HEK293 (cell line): Measurements from ENCODE around the gene IFT122.
"Not testable (repeated sequence)": the region's sequence is repeated elsewhere in the genome, so short reads cannot be mapped to it uniquely, and the experiment has no call there.

Experiments
- CTCF ChIA-PET: fragments of 350-600 bp; formaldehyde crosslinking; extraction: SDS; loops from one replicate; lab custom pipeline; 2021; ENCODE audit warnings: antibody characterized with exemption; lab: Yijun Ruan, JAX
- POLR2A ChIA-PET: fragments of 300-600 bp; formaldehyde crosslinking; extraction: SDS; loops from one replicate; lab custom pipeline; 2020; ENCODE audit warnings: antibody characterized with exemption, inconsistent platforms; lab: Yijun Ruan, JAX
- H3K27ac ChIP-seq: fragments of 200-500 bp; sonication (Bioruptor generic); 2 replicates; pipeline ENCODE4 v1.5.1; 2014; ENCODE audit warnings: low read depth, low read length, control low read depth, inconsistent platforms; ENCODE audit errors: extremely low read depth
- H3K36me3 ChIP-seq, 2 experiments: fragments of 200-500 bp in 1 of 2; sonication (Bioruptor generic) in 1 of 2; 1 replicate in 1 of 2; 2 replicates in 1 of 2; pipeline ENCODE4 v1.5.1; 2014 to 2017; ENCODE audit warnings: inconsistent platforms in 2 of 2, low read length in 2 of 2; ENCODE audit not compliant: control insufficient read depth in 2 of 2, insufficient read depth in 1 of 2
- H3K4me1 ChIP-seq: fragments of 200-500 bp; sonication (Bioruptor generic); 2 replicates; pipeline ENCODE4 v1.5.1; 2014; ENCODE audit warnings: mild to moderate bottlenecking, low read length, inconsistent platforms; ENCODE audit not compliant: control insufficient read depth, insufficient read depth
- H3K4me3 ChIP-seq: 2 replicates; pipeline ENCODE4 v1.5.1; 2011; ENCODE audit warnings: low read depth, mild to moderate bottlenecking, control low read depth, low read length, moderate library complexity
- H3K9me3 ChIP-seq: fragments of 200-500 bp; sonication (Bioruptor generic); 2 replicates; pipeline ENCODE4 v1.5.1; 2014; ENCODE audit warnings: low read depth, low read length, inconsistent platforms; ENCODE audit not compliant: control insufficient read depth, insufficient read depth
- EGR2 ChIP-seq: fragments of 450-650 bp; formaldehyde crosslinking; IDR thresholded peaks from 2 replicates; pipeline ENCODE4 v1.5.1; 2016; ENCODE audit warnings: low read depth, missing biosample characterization, missing genetic modification characterization
- FEZF1 ChIP-seq: fragments of 450-650 bp; formaldehyde crosslinking; IDR thresholded peaks from 2 replicates; pipeline ENCODE4 v1.5.1; 2016; ENCODE audit warnings: missing biosample characterization, missing genetic modification characterization
- GLI4 ChIP-seq: fragments of 450-650 bp; formaldehyde crosslinking; IDR thresholded peaks from 2 replicates; pipeline ENCODE4 v1.5.1; 2016; ENCODE audit warnings: missing biosample characterization, missing genetic modification characterization
- IKZF3 ChIP-seq: fragments of 450-650 bp; IDR thresholded peaks from 2 replicates; pipeline ENCODE4 v1.5.0; 2018; ENCODE audit warnings: missing biosample characterization, mild to moderate bottlenecking, missing genetic modification characterization, moderate library complexity
- MYNN ChIP-seq: fragments of 450-650 bp; formaldehyde crosslinking; IDR thresholded peaks from 2 replicates; pipeline ENCODE4 v1.5.1; 2016; ENCODE audit warnings: missing biosample characterization, missing genetic modification characterization, borderline replicate concordance
- PRDM1 ChIP-seq: fragments of 450-650 bp; formaldehyde crosslinking; IDR thresholded peaks from 2 replicates; pipeline ENCODE4; 2016; ENCODE audit warnings: missing biosample characterization, missing genetic modification characterization
- TRIM28 ChIP-seq: IDR thresholded peaks from 2 replicates; pipeline ENCODE4 v1.6.1; 2011; ENCODE audit warnings: low read length, control low read depth, borderline replicate concordance
- ZBTB48 ChIP-seq: fragments of 450-650 bp; formaldehyde crosslinking; IDR thresholded peaks from 2 replicates; pipeline ENCODE4 v1.5.1; 2016; ENCODE audit warnings: missing biosample characterization, missing genetic modification characterization
- ZEB2 ChIP-seq: fragments of 450-650 bp; formaldehyde crosslinking; IDR thresholded peaks from 2 replicates; pipeline ENCODE4 v1.5.1; 2016; ENCODE audit warnings: missing biosample characterization, missing genetic modification characterization
- ZNF138 ChIP-seq: fragments of 450-650 bp; formaldehyde crosslinking; IDR thresholded peaks from 2 replicates; pipeline ENCODE4 v1.5.1; 2016; ENCODE audit warnings: missing biosample characterization, missing genetic modification characterization, borderline replicate concordance
- ZNF175 ChIP-seq: fragments of 450-650 bp; formaldehyde crosslinking; IDR thresholded peaks from 2 replicates; pipeline ENCODE4 v1.5.1; 2016; ENCODE audit warnings: missing biosample characterization, missing genetic modification characterization
- ZNF324 ChIP-seq: fragments of 450-650 bp; formaldehyde crosslinking; IDR thresholded peaks from 2 replicates; pipeline ENCODE4 v1.5.1; 2016; ENCODE audit warnings: missing biosample characterization, missing genetic modification characterization
- ZNF394 ChIP-seq: fragments of 450-650 bp; formaldehyde crosslinking; IDR thresholded peaks from 2 replicates; pipeline ENCODE4 v1.5.1; 2016; ENCODE audit warnings: missing biosample characterization, missing genetic modification characterization, mild to moderate bottlenecking, moderate library complexity, borderline replicate concordance
- ZNF549 ChIP-seq: fragments of 450-650 bp; IDR thresholded peaks from 2 replicates; pipeline ENCODE4 v1.5.1; 2018; ENCODE audit warnings: missing biosample characterization, missing genetic modification characterization, mild to moderate bottlenecking, inconsistent platforms, moderate library complexity
- ZNF571 ChIP-seq: fragments of 450-650 bp; formaldehyde crosslinking; IDR thresholded peaks from 2 replicates; pipeline ENCODE4 v1.5.0; 2017; ENCODE audit warnings: missing biosample characterization, missing genetic modification characterization
- ZNF692 ChIP-seq: fragments of 450-650 bp; formaldehyde crosslinking; IDR thresholded peaks from 2 replicates; pipeline ENCODE4 v1.5.1; 2016; ENCODE audit warnings: missing biosample characterization, missing genetic modification characterization
- ZNF704 ChIP-seq: fragments of 450-650 bp; formaldehyde crosslinking; IDR thresholded peaks from 2 replicates; pipeline ENCODE4 v1.5.1; 2016; ENCODE audit warnings: missing biosample characterization, missing genetic modification characterization
- ZSCAN30 ChIP-seq: fragments of 450-650 bp; IDR thresholded peaks from 2 replicates; pipeline ENCODE4 v1.5.1; 2018; ENCODE audit warnings: missing biosample characterization, mild to moderate bottlenecking, missing genetic modification characterization, moderate library complexity
- TF ChIP-seq, protein P1 (sequence below): fragments of 450-650 bp; formaldehyde crosslinking; IDR thresholded peaks from 2 replicates; pipeline ENCODE4 v1.5.1; 2016; ENCODE audit warnings: missing biosample characterization, missing genetic modification characterization
- TF ChIP-seq, protein P2 (sequence below): fragments of 450-650 bp; formaldehyde crosslinking; IDR thresholded peaks from 2 replicates; pipeline ENCODE4 v1.5.1; 2017; ENCODE audit warnings: missing biosample characterization, missing genetic modification characterization
- TF ChIP-seq, protein P3 (sequence below): fragments of 450-650 bp; formaldehyde crosslinking; IDR thresholded peaks from 2 replicates; pipeline ENCODE4 v1.5.1; 2016; ENCODE audit warnings: missing biosample characterization, missing genetic modification characterization
- TF ChIP-seq, protein P4 (sequence below): fragments of 450-650 bp; formaldehyde crosslinking; IDR thresholded peaks from 2 replicates; pipeline ENCODE4 v1.5.1; 2016; ENCODE audit warnings: missing biosample characterization, missing genetic modification characterization, borderline replicate concordance

The IFT122 gene

GRCh38 chr3:129487868-129488335 is 47.9 kb downstream of the IFT122 start:
- H3K4me1 ChIP-seq, CTCF ChIA-PET, H3K9me3 ChIP-seq, POLR2A ChIA-PET, H3K4me3 ChIP-seq, H3K27ac ChIP-seq: not testable (repeated sequence)
- TF ChIP-seq EGR2 (tag by site-specific recombination): 0 out of 2 replicates have a peak, but pooled peaks have one; percentile 16
- H3K36me3 ChIP-seq: peaks cover 0 to 25% of the 10 kb centered on the region in 2 experiments; a peak in 1 of 3 replicates

DNA sequence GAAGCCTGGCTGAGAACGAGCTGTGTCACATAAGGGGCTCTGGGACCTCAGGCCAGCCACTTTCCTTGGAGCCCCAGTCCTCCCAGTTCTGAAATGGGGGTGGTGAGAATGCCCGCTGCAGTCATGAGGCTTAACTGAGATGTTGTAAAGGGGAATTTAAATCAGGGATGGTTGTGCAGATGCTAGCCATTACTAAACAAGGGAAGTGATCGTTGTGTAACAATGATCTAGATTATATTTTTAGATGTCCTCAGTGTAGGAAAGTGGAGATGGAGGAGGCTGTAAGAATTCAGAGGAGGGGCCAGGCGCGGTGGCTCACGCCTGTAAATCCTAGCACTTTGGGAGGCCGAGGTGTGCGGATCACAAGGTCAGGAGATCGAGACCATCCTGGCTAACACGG is 49.2 kb downstream of the IFT122 start:
- H3K27ac ChIP-seq, H3K4me1 ChIP-seq, POLR2A ChIA-PET, H3K4me3 ChIP-seq, H3K9me3 ChIP-seq: not testable (repeated sequence)
- CTCF ChIA-PET: interaction anchor here (0.6 to 2.3 kb wide), 12 partner anchors 9 to 588 kb away, joined by 3 to 19 read pairs (median 4); no protein-coding TSS in a partner anchor
- peaks cover 0 to 25% of the 10 kb centered on the region in 2 experiments; a peak in 1 of 3 replicates for H3K36me3 ChIP-seq

DNA sequence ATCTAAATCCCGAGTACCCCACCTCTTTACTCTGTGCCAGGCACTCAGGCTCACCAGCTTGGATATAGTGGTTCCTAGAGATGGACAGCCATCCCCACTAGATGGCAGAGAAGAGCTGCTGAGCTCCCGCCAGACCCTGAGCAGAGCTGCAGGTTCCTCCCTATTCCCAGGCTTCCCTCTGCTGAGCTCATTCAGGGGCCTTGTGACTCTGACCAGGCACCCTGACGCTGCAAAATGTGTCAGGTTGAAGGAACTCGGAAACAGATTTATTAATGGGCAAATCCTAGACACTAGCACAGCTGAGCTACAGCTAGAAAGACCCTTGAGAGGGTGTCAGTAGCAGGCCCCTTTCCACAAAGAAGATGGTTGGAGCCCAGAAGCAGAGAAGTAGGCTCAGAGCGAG is 50.2 kb downstream of the IFT122 start:
- Histone ChIP-seq H3K27ac (no peak overlapping the region), H3K36me3 (peaks cover 0 to 22% of the 10 kb centered on the region in 2 experiments; a peak in 1 of 3 replicates), H3K4me1 (no peaks in the 10 kb centered on the region), H3K9me3 (no peaks in the 10 kb centered on the region), H3K4me3 (no peak overlapping the region)
- ChIA-PET POLR2A (no interaction called here), CTCF (interaction anchor here (0.5 to 2.3 kb wide), 36 partner anchors 10 to 615 kb away, joined by 3 to 19 read pairs (median 4); partner anchors contain the start of gene PLXND1)
- TF ChIP-seq PRDM1 (tag by site-specific recombination) (no peak), ZSCAN30 (tag by site-specific recombination) (no peak; the same call in 1 of the 2 replicates), IKZF3 (tag by site-specific recombination) (no peak), ZNF324 (tag by site-specific recombination) (no peak), ZEB2 (no peak), ZNF571 (no peak), ZNF692 (tag by site-specific recombination) (no peak), ZNF549 (tag by site-specific recombination) (no peak), ZNF138 (no peak), FEZF1 (no peak), TRIM28 (no peak), ZNF704 (tag by site-specific recombination) (no peak), ZBTB48 (tag by site-specific recombination) (0 out of 2 replicates have a peak, but pooled peaks have one; percentile 16), ZNF394 (tag by site-specific recombination) (0 out of 2 replicates have a peak, but pooled peaks have one; percentile 28), ZNF175 (tag by site-specific recombination) (no peak), MYNN (tag by site-specific recombination) (no peak), GLI4 (tag by site-specific recombination) (no peak)
- TF ChIP-seq, protein P1, sequence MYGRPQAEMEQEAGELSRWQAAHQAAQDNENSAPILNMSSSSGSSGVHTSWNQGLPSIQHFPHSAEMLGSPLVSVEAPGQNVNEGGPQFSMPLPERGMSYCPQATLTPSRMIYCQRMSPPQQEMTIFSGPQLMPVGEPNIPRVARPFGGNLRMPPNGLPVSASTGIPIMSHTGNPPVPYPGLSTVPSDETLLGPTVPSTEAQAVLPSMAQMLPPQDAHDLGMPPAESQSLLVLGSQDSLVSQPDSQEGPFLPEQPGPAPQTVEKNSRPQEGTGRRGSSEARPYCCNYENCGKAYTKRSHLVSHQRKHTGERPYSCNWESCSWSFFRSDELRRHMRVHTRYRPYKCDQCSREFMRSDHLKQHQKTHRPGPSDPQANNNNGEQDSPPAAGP (tag by site-specific recombination): peak; percentile 20; the same call in 1 of the 2 replicates
- TF ChIP-seq, protein P2, sequence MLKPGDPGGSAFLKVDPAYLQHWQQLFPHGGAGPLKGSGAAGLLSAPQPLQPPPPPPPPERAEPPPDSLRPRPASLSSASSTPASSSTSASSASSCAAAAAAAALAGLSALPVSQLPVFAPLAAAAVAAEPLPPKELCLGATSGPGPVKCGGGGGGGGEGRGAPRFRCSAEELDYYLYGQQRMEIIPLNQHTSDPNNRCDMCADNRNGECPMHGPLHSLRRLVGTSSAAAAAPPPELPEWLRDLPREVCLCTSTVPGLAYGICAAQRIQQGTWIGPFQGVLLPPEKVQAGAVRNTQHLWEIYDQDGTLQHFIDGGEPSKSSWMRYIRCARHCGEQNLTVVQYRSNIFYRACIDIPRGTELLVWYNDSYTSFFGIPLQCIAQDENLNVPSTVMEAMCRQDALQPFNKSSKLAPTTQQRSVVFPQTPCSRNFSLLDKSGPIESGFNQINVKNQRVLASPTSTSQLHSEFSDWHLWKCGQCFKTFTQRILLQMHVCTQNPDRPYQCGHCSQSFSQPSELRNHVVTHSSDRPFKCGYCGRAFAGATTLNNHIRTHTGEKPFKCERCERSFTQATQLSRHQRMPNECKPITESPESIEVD (tag by site-specific recombination): no peak
- TF ChIP-seq, protein P3, sequence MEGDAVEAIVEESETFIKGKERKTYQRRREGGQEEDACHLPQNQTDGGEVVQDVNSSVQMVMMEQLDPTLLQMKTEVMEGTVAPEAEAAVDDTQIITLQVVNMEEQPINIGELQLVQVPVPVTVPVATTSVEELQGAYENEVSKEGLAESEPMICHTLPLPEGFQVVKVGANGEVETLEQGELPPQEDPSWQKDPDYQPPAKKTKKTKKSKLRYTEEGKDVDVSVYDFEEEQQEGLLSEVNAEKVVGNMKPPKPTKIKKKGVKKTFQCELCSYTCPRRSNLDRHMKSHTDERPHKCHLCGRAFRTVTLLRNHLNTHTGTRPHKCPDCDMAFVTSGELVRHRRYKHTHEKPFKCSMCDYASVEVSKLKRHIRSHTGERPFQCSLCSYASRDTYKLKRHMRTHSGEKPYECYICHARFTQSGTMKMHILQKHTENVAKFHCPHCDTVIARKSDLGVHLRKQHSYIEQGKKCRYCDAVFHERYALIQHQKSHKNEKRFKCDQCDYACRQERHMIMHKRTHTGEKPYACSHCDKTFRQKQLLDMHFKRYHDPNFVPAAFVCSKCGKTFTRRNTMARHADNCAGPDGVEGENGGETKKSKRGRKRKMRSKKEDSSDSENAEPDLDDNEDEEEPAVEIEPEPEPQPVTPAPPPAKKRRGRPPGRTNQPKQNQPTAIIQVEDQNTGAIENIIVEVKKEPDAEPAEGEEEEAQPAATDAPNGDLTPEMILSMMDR: peak; percentile 48
- TF ChIP-seq, protein P4, sequence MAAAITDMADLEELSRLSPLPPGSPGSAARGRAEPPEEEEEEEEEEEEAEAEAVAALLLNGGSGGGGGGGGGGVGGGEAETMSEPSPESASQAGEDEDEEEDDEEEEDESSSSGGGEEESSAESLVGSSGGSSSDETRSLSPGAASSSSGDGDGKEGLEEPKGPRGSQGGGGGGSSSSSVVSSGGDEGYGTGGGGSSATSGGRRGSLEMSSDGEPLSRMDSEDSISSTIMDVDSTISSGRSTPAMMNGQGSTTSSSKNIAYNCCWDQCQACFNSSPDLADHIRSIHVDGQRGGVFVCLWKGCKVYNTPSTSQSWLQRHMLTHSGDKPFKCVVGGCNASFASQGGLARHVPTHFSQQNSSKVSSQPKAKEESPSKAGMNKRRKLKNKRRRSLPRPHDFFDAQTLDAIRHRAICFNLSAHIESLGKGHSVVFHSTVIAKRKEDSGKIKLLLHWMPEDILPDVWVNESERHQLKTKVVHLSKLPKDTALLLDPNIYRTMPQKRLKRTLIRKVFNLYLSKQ (tag by site-specific recombination): no peak
